ENCODE results near the gene USH2A. TPM values are rescaled to one million over a fixed set of nuclear protein-coding genes. Genes with fewer than 3 reads are reported as not detected.

Gene USH2A, protein sequence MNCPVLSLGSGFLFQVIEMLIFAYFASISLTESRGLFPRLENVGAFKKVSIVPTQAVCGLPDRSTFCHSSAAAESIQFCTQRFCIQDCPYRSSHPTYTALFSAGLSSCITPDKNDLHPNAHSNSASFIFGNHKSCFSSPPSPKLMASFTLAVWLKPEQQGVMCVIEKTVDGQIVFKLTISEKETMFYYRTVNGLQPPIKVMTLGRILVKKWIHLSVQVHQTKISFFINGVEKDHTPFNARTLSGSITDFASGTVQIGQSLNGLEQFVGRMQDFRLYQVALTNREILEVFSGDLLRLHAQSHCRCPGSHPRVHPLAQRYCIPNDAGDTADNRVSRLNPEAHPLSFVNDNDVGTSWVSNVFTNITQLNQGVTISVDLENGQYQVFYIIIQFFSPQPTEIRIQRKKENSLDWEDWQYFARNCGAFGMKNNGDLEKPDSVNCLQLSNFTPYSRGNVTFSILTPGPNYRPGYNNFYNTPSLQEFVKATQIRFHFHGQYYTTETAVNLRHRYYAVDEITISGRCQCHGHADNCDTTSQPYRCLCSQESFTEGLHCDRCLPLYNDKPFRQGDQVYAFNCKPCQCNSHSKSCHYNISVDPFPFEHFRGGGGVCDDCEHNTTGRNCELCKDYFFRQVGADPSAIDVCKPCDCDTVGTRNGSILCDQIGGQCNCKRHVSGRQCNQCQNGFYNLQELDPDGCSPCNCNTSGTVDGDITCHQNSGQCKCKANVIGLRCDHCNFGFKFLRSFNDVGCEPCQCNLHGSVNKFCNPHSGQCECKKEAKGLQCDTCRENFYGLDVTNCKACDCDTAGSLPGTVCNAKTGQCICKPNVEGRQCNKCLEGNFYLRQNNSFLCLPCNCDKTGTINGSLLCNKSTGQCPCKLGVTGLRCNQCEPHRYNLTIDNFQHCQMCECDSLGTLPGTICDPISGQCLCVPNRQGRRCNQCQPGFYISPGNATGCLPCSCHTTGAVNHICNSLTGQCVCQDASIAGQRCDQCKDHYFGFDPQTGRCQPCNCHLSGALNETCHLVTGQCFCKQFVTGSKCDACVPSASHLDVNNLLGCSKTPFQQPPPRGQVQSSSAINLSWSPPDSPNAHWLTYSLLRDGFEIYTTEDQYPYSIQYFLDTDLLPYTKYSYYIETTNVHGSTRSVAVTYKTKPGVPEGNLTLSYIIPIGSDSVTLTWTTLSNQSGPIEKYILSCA (N-terminal part only)
- total RNA-seq, result 1 to 10 TPM in 1 of 4 donors, under 1 TPM in 2, not detected in 1; under 0.01 to 1.0 (median under 0.01) TPM

DNA sequence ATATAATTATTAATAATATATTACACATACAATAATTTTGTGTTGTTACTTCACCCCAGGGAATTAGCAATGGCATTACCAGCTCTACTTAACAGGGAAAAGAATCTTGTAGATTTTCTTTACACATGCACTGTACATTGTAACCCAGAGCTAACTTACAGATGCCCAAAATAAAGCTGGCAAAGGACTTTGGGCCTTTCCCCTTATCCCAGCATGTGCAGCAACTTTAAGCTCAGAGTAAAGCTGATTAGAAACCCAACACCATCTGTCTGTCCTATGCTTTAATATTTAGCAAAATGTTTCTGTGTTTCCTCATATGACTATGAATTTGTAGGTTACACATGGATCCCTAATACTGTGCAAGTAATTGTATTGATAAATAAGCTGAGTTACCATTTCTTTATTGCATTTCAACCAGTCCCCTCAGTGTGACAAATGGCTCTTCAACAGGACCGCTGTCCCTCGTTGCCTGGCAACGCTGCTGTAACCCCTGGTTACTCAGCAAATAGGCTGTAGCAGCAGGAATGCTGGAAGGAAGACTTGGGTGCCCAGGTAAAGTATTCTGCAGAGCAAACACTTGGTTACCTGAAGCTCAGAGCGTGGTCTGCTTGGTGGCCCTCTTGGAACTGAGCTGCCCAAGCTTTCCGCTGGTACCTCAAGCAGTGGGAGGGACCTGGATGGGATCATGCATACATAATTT lies at the start of gene USH2A:
USH2A (minus strand) TSS at position 628 of the 700 bp plus-strand sequence. CDS start 1,112 bp downstream, outside the sequence.
- TF ChIP-seq POLR2A (IDR thresholded peaks at IDR 0.05) (no peak), EP300 (IDR thresholded peaks at IDR 0.05) (no peak)
- TF ChIP-seq, protein P1, sequence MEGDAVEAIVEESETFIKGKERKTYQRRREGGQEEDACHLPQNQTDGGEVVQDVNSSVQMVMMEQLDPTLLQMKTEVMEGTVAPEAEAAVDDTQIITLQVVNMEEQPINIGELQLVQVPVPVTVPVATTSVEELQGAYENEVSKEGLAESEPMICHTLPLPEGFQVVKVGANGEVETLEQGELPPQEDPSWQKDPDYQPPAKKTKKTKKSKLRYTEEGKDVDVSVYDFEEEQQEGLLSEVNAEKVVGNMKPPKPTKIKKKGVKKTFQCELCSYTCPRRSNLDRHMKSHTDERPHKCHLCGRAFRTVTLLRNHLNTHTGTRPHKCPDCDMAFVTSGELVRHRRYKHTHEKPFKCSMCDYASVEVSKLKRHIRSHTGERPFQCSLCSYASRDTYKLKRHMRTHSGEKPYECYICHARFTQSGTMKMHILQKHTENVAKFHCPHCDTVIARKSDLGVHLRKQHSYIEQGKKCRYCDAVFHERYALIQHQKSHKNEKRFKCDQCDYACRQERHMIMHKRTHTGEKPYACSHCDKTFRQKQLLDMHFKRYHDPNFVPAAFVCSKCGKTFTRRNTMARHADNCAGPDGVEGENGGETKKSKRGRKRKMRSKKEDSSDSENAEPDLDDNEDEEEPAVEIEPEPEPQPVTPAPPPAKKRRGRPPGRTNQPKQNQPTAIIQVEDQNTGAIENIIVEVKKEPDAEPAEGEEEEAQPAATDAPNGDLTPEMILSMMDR (IDR thresholded peaks at IDR 0.05), result no peak
- no peaks in the 10 kb centered on the region for H3K4me1 ChIP-seq
- no peaks in the 10 kb centered on the region for H3K27me3 ChIP-seq
- H3K4me3 ChIP-seq, result no peak within 1 kb of the TSS
- DNase-seq (ENCODE audit: low spot score in 2 of 2), result no peak
- WGBS, 2 donors, result 54 to 58% methylated on average over 5 of the region's 5 CpGs
- H3K27ac ChIP-seq, result no peak within 1 kb of the TSS
- no peaks in the 10 kb centered on the region for H3K36me3 ChIP-seq
- H3K9me3 ChIP-seq, result no peaks in the 10 kb centered on the region

DNA sequence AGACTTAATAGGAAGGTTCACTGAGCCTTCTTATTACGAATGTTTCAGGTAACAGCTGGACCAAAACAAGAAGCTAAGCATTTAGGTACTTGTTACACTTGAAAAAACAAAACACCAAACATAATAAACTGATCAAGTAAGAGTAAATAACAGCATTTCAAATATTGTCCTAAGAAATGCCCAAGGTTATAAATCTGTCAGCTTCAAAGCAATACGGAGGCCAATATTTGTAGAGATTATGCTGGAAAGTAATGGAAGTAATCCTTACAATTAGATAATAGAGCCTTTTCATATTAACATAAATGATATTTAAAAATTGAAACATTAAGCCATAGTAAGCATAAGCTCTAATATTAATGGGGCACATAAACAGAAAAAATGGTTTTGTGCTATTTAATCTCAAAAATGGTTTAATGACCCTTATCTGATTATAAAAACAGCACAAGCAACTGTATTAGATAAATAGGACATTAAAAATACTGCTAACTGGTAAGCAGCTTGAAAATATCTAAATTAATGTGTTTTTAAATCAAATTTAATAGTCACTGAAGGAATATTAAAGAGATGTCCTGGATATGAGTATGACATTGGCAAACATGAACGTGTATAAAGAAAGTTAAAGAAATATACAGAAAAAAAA lies 43.0 kb upstream of the USH2A start:
- Histone ChIP-seq H3K27me3 (no peaks in the 10 kb centered on the region), H3K36me3 (no peaks in the 10 kb centered on the region), H3K9me3 (no peaks in the 10 kb centered on the region), H3K27ac (no peak overlapping the region), H3K4me1 (no peaks in the 10 kb centered on the region), H3K4me3 (no peak overlapping the region)
- DNase-seq (ENCODE audit: low spot score in 2 of 2), result no peak
- WGBS, 2 donors, result 83 to 86% methylated on average over 3 of the region's 3 CpGs
- TF ChIP-seq, protein P1 (IDR thresholded peaks at IDR 0.05), result no peak
- TF ChIP-seq POLR2A (IDR thresholded peaks at IDR 0.05), result no peak
- no peak for TF ChIP-seq EP300 (IDR thresholded peaks at IDR 0.05)

DNA sequence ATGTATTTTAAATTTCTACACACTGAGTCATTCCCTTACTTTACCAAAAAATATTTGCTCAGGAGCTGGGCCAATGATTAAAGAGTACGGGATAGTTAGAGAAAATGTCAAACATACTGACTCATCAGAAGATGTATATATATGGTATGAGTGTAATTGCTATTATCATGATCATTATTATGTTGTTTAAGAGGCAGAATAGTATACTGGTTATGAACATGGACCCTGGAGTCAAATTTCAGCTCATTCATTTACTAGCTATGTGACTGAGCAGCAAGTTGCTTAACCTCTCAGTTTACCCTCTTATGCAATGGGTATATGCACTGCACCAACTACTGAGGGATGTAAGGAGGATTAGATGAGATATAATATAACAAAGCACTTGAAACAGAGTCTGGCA lies 41.2 kb upstream of the USH2A start:
- Histone ChIP-seq H3K27me3 (no peaks in the 10 kb centered on the region), H3K36me3 (no peaks in the 10 kb centered on the region), H3K27ac (no peak overlapping the region), H3K9me3 (no peaks in the 10 kb centered on the region), H3K4me1 (no peaks in the 10 kb centered on the region), H3K4me3 (no peak overlapping the region)
- TF ChIP-seq, protein P1 (IDR thresholded peaks at IDR 0.05), result no peak
- TF ChIP-seq POLR2A (IDR thresholded peaks at IDR 0.05), result no peak
- no peak for TF ChIP-seq EP300 (IDR thresholded peaks at IDR 0.05)
- 45 to 51% methylated on average over 1 of the region's 1 CpG for WGBS, 2 donors
- no peak for DNase-seq (ENCODE audit: low spot score in 2 of 2)

DNA sequence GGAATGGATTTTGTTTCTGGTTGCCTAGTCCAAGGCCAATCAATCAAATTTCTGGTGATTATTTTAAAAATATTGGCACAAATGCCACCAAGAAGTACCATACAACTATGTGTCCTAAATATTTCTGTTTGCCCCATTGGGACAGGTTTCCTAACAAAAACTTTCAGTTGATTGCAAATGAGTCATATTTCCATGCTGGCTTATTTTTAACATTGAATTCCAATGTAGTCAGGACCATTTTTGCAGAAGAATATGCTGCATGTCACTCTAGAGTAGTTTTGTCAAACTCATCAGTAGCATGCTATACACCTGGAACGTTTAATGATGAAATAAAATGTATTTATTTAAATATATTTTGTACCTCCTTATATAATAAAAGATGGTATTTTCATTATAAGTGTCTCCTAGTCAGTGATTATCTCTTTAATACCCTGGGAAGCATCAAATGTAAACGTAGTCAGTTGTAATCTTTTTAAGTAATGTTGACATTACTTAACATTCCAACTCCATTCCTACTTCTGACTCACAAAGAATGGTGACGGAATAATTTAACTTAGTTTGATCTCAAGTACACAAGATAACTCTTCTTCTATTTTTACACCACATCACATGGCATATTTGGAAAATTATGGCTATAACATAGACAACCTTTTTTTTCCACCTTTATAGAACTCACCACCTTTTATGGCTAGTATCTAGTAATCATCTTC lies 39.0 kb upstream of the USH2A start:
- WGBS, 2 donors, result 71 to 72% methylated on average over 3 of the region's 3 CpGs
- no peak for DNase-seq (ENCODE audit: low spot score in 2 of 2)
- Histone ChIP-seq H3K27me3 (no peaks in the 10 kb centered on the region), H3K9me3 (no peaks in the 10 kb centered on the region), H3K27ac (no peak overlapping the region), H3K4me3 (no peak overlapping the region), H3K4me1 (no peaks in the 10 kb centered on the region), H3K36me3 (no peaks in the 10 kb centered on the region)
- TF ChIP-seq POLR2A (IDR thresholded peaks at IDR 0.05), result no peak
- TF ChIP-seq, protein P1 (IDR thresholded peaks at IDR 0.05), result no peak
- no peak for TF ChIP-seq EP300 (IDR thresholded peaks at IDR 0.05)

All from tibial nerve (tissue), 4 donors.